Stimulated activated CD4-positive, alpha-beta T cell treated with anti-CD3 and anti-CD28 coated beads, TNF-alpha, amount 100 ng/mL, for 1 hour (primary cell): Measurements from ENCODE around the gene KCNE5.
"Not testable (repeated sequence)": the region's sequence is repeated elsewhere in the genome, so short reads cannot be mapped to it uniquely, and the experiment has no call there.

Source experiments
- DNase-seq, 3 donors: peaks; one replicate each; pipeline ENCODE4 v3.0.0-alpha.2; 2020; ENCODE audit warnings: low read depth in 3 of 3, low spot score in 1 of 3

The KCNE5 gene

DNA sequence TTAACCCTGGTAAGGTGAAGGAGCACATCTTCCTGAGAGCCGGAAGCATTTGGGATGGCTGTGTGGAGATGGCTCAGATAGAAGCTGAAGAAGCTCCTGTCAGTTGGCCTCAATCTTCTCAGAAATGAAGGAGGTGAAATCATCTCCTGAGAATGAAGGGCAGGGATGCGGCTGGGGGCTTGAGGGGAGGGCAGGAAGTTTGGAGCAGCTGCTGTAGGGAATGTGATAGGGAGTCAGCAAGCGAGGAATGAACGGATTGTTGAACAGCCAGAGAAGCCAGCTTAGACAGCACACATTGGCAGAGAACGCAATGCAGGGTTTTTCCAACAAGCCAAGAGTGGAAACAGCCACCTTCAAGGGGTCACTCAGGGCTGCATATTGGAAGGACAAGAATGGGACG, 10.0 kb downstream of the KCNE5 start:
- DNase-seq = no peak

DNA sequence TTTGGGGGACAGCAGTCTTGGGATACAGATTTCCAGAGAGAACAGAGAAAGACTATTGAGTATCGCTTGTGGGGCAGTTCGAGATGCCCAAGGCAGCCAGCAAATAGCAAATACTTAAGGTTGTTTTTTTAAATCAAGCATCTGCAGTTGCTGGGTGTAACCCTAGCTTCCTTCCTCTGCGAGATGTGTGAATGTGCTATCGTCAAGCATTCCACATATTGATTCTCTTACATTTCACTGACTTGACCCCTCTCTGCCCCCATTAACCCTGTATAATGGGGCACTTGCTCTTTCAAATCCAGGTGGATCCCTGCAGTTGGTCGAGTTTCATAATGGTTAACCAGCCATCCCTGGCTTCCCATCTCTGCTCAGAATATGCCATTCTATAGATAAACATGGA, 23.5 kb downstream of the KCNE5 start:
- DNase-seq = no peak

- DNase-seq = no peak
These were observed 24.7 kb downstream of the KCNE5 start for GRCh38 chrX:109600237-109600651.

DNA sequence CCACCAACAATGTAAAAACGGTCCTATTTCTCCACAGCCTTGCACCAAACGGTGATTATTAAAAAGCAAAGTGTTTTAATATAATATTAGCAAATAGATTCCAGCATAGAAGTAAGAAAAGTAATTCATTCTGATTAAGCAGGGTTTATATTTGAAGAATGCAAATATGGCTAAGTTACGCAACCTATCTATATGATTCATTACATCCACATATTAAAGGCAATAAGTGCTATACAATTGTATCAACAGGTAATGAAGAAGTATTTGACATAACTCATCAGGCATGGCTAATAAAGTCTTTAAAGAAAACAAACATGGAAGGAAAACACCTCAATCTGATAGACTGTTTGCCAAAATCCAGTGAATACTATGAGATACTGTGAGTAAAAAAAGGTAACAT, 29.0 kb downstream of the KCNE5 start:
- DNase-seq = no peak

DNA sequence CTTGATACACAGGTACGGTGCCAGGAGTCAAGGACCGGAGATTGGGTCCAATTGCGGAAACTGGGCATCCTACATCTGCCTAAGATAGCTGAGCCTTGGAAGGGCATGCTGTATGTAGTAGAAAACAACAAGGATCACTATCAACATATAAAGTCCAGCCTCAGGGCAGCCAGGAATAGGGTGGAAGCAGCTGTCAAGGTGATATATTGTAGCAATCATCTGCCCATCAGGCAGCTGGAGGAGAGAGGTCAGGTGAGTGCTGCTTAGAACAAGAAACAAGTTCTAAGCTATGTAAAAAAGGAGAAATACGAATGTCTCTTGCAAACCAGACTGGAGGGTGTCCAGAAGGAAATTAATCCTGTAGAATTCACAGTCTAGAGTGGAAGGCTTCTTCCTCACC, 34.8 kb downstream of the KCNE5 start:
- DNase-seq = no peak

- DNase-seq = no peak
These were observed 39.5 kb downstream of the KCNE5 start for GRCh38 chrX:109585488-109585887.

GRCh38 chrX:109578916-109579315, 46.1 kb downstream of the KCNE5 start:
- no peak for DNase-seq

DNA sequence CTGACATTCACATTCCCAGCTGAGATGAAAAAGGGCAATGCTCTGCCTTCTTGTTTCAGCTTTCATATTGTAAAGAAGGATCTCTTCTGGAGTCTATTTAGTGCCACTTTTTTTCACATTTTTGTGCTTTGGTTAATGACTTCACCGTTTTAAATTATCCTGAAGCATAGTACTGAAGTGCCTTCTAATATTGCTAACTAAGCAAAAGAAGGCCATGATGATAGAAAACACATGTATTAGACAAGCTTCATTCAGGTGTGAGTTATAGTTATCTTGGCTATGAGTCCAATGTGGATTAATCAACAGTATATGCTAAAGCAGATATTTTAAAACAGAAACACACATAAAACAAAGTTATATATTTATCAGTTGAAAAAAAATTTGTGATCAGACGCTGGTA, 47.9 kb downstream of the KCNE5 start:
- no peak for DNase-seq

- not testable (repeated sequence) for DNase-seq
These were observed 48.9 kb downstream of the KCNE5 start for GRCh38 chrX:109576083-109576482.
